Hepatocyte (in vitro differentiated cells): ENCODE measurements around the gene ZW10. TPM values are rescaled to one million over a fixed set of nuclear protein-coding genes. Genes with fewer than 3 reads are reported as not detected.
"Not testable (repeated sequence)": the region's sequence is repeated elsewhere in the genome, so short reads cannot be mapped to it uniquely, and the experiment has no call there.

Experiments
- DNase-seq: peaks from one replicate; pipeline ENCODE4 v3.0.0-alpha.2; 2016; ENCODE audit warnings: low spot score
- H2AFZ ChIP-seq: fragments of 200-600 bp; sonication (generic); 2 replicates; pipeline ENCODE4 v1.6.0; 2016; ENCODE audit warnings: antibody characterized with exemption, mild to moderate bottlenecking
- H3K27ac ChIP-seq: fragments of 200-600 bp; sonication (generic); 2 replicates; pipeline ENCODE4 v1.5.1; 2016; ENCODE audit warnings: mild to moderate bottlenecking
- H3K27me3 ChIP-seq: fragments of 200-600 bp; sonication (generic); 2 replicates; pipeline ENCODE4 v1.6.1; 2016
- H3K36me3 ChIP-seq: fragments of 200-600 bp; sonication (generic); replicated peaks from 2 replicates; pipeline ENCODE4 v1.5.1; 2016; ENCODE audit warnings: low read depth; ENCODE audit not compliant: insufficient read depth
- H3K4me1 ChIP-seq: fragments of 200-600 bp; sonication (generic); 2 replicates; pipeline ENCODE4 v1.5.1; 2016; ENCODE audit warnings: mild to moderate bottlenecking, moderate library complexity; ENCODE audit not compliant: insufficient read depth
- H3K4me2 ChIP-seq: fragments of 200-600 bp; sonication (generic); 2 replicates; pipeline ENCODE4 v1.6.0; 2016
- H3K4me3 ChIP-seq: fragments of 200-600 bp; sonication (generic); 2 replicates; pipeline ENCODE4 v1.5.1; 2016; ENCODE audit warnings: mild to moderate bottlenecking
- H3K79me2 ChIP-seq: fragments of 200-600 bp; sonication (generic); 2 replicates; pipeline ENCODE4 v1.6.0; 2017; ENCODE audit warnings: mild to moderate bottlenecking
- H3K9me2 ChIP-seq: fragments of 200-600 bp; sonication (generic); replicated peaks from 2 replicates; pipeline ENCODE4 v1.6.0; 2017; ENCODE audit warnings: mild to moderate bottlenecking; ENCODE audit not compliant: insufficient read depth
- H3K9me3 ChIP-seq: fragments of 200-600 bp; sonication (generic); 2 replicates; pipeline ENCODE4 v1.5.1; 2016; ENCODE audit warnings: low read depth, mild to moderate bottlenecking
- H4K20me1 ChIP-seq: fragments of 200-600 bp; sonication (generic); 2 replicates; pipeline ENCODE4 v1.6.0; 2016; ENCODE audit warnings: mild to moderate bottlenecking; ENCODE audit not compliant: insufficient read depth, poor library complexity, severe bottlenecking
- CTCF ChIP-seq: fragments of 200-600 bp; sonication (generic); IDR thresholded peaks from 2 replicates; pipeline ENCODE4 v1.5.1; 2016; ENCODE audit warnings: antibody characterized with exemption, mild to moderate bottlenecking; ENCODE audit not compliant: poor library complexity
- EZH2 ChIP-seq: fragments of 200-600 bp; sonication (generic); IDR thresholded peaks from 2 replicates; pipeline ENCODE4 v1.6.1; 2016; ENCODE audit warnings: antibody characterized with exemption, mild to moderate bottlenecking, borderline replicate concordance
- EZH2phosphoT487 ChIP-seq: fragments of 200-600 bp; sonication (generic); IDR thresholded peaks from one replicate; pipeline ENCODE4 v1.6.1; 2018; ENCODE audit warnings: antibody characterized with exemption, mild to moderate bottlenecking, low read depth, moderate library complexity; ENCODE audit not compliant: unreplicated experiment, severe bottlenecking
- WGBS: methylation state at CpG from one replicate; pipeline ENCODE4 v1.1.6; 2016; ENCODE audit warnings: low lambda C conversion rate; ENCODE audit errors: missing lambda C conversion rate; 5-methylcytosine and 5-hydroxymethylcytosine counted together
- polyA plus RNA-seq: library from polyadenylated mRNA; unstranded; fragments of >200 nt; fragmentation: Nextera tagmentation; extraction: Ambion mirVana; gene quantifications from 2 replicates; pipeline ENCODE4 v1.2.1, GENCODE V29; 2016
- total RNA-seq: library from RNA; depleted of rRNA; stranded (reverse); fragments of >200 nt; gene quantifications from 2 replicates; pipeline ENCODE4 v1.2.3, GENCODE V29; 2014

The ZW10 gene
- total and polyA plus RNA-seq, 2 experiments from 2014 or later = 15.4 to 19.5 TPM

- WGBS = 1% methylated on average over 6 of the region's 10 CpGs
- peak; percentile 52 for DNase-seq
- TF ChIP-seq EZH2phosphoT487 (no peak), CTCF (no peak), EZH2 (no peak)
- Histone ChIP-seq H3K27me3 (no peaks in the 10 kb centered on the region), H3K4me2 (peak overlapping the region; percentile 82), H3K9me3 (no peaks in the 10 kb centered on the region), H3K36me3 (no peaks in the 10 kb centered on the region), H3K4me3 (peak overlapping the region; percentile 74), H3K9me2 (no peaks in the 10 kb centered on the region), H4K20me1 (no peaks in the 10 kb centered on the region), H2AFZ (peak overlapping the region; percentile 69), H3K27ac (peak overlapping the region; percentile 87), H3K79me2 (peaks cover 40% of the 10 kb centered on the region), H3K4me1 (peaks cover 9% of the 10 kb centered on the region)
Measured at GRCh38 chr11:113773092-113773415, 438 bp downstream of the ZW10 start.

GRCh38 chr11:113771964-113772363, 1.5 kb downstream of the ZW10 start:
- no peak overlapping the region for H2AFZ ChIP-seq
- no peak for TF ChIP-seq EZH2
- no peak for TF ChIP-seq EZH2phosphoT487
- TF ChIP-seq CTCF = no peak
- peaks cover 42% of the 10 kb centered on the region for H3K79me2 ChIP-seq
- H3K4me1 ChIP-seq = peaks cover 9% of the 10 kb centered on the region
- no peak overlapping the region for H3K27ac ChIP-seq
- H4K20me1 ChIP-seq = no peaks in the 10 kb centered on the region
- no peak overlapping the region for H3K4me3 ChIP-seq
- no peaks in the 10 kb centered on the region for H3K9me3 ChIP-seq
- H3K4me2 ChIP-seq = peak overlapping the region; percentile 82
- H3K36me3 ChIP-seq = no peaks in the 10 kb centered on the region
- DNase-seq = no peak
- 97% methylated on average over 3 of the region's 3 CpGs for WGBS
- H3K9me2 ChIP-seq = no peaks in the 10 kb centered on the region
- no peaks in the 10 kb centered on the region for H3K27me3 ChIP-seq

GRCh38 chr11:113764527-113765219, 8.8 kb downstream of the ZW10 start:
- H3K9me3 ChIP-seq = no peaks in the 10 kb centered on the region
- H3K36me3 ChIP-seq = no peaks in the 10 kb centered on the region

GRCh38 chr11:113763040-113763439, 10.5 kb downstream of the ZW10 start:
- H3K4me2 ChIP-seq, H3K4me1 ChIP-seq, H3K36me3 ChIP-seq, DNase-seq, H2AFZ ChIP-seq, H3K9me3 ChIP-seq, H4K20me1 ChIP-seq, H3K27ac ChIP-seq, H3K9me2 ChIP-seq, H3K27me3 ChIP-seq, H3K4me3 ChIP-seq: not testable (repeated sequence)
- 92% methylated on average over 2 of the region's 2 CpGs for WGBS
- peaks cover 32% of the 10 kb centered on the region for H3K79me2 ChIP-seq

More at GRCh38 chr11:113764527-113765219, 8.8 kb downstream of the ZW10 start:
- H4K20me1 ChIP-seq = no peaks in the 10 kb centered on the region
- no peak overlapping the region for H3K4me2 ChIP-seq
- DNase-seq = no peak
- no peaks in the 10 kb centered on the region for H3K27me3 ChIP-seq
- no peaks in the 10 kb centered on the region for H3K4me1 ChIP-seq
- H2AFZ ChIP-seq = no peak overlapping the region
- H3K27ac ChIP-seq = no peak overlapping the region
- TF ChIP-seq EZH2 (no peak), EZH2phosphoT487 (no peak), CTCF (no peak)
- H3K79me2 ChIP-seq = peaks cover 43% of the 10 kb centered on the region
- H3K9me2 ChIP-seq = no peaks in the 10 kb centered on the region
- 97% methylated on average over 2 of the region's 2 CpGs for WGBS
- H3K4me3 ChIP-seq = no peak overlapping the region
